SK-N-SH treated with all-trans-retinoic acid at 6 μM for 48 hours (cell line): ENCODE data around the gene CCDC124.

Source experiments
- ATAC-seq: fragments of 200-7000 bp; cut with Tn5 transposase; 3 replicates; pipeline ENCODE4 v1.9.1; 2020; ENCODE audit warnings: mild to moderate bottlenecking, moderate library complexity
- GLIS3 ChIP-seq: fragments of 250-450 bp; sonication (Bioruptor Pico); IDR thresholded peaks from 2 replicates; pipeline ENCODE4 v1.5.0; 2020; ENCODE audit warnings: mild to moderate bottlenecking, moderate library complexity
- POU6F1 ChIP-seq: fragments of 250-450 bp; sonication (Bioruptor Pico); IDR thresholded peaks from 2 replicates; pipeline ENCODE4 v1.8.0; 2021; ENCODE audit warnings: low read depth, mild to moderate bottlenecking, moderate library complexity, borderline replicate concordance
- TOX ChIP-seq: fragments of 250-450 bp; sonication (Bioruptor Pico); IDR thresholded peaks from 2 replicates; pipeline ENCODE4 v1.8.0; 2021; ENCODE audit warnings: mild to moderate bottlenecking, moderate library complexity, borderline replicate concordance
- ZNF565 ChIP-seq: fragments of 450-650 bp; formaldehyde crosslinking; conservative IDR thresholded peaks from 2 replicates; pipeline ENCODE4 v1.5.0; 2020; ENCODE audit warnings: low read depth, mild to moderate bottlenecking, moderate library complexity

Gene CCDC124

GRCh38 chr19:17993076-17993813 is 60.4 kb downstream of the CCDC124 start:
- no peak for TF ChIP-seq POU6F1
- no peak for TF ChIP-seq ZNF565
- TF ChIP-seq GLIS3 (CRISPR knock-in tag) = no peak
- TF ChIP-seq TOX (CRISPR knock-in tag) = no peak
- no peak for ATAC-seq
